GM19035 (cell line): Measurements from ENCODE around the gene TAPBP.
"Not testable (repeated sequence)": the region's sequence is repeated elsewhere in the genome, so short reads cannot be mapped to it uniquely, and the experiment has no call there.

ENCODE experiments used
- ATAC-seq: cut with Tn5 transposase; IDR thresholded peaks from one replicate; pipeline ENCODE4 v1.9.1; 2021; ENCODE audit not compliant: unreplicated experiment

TAPBP gene

DNA sequence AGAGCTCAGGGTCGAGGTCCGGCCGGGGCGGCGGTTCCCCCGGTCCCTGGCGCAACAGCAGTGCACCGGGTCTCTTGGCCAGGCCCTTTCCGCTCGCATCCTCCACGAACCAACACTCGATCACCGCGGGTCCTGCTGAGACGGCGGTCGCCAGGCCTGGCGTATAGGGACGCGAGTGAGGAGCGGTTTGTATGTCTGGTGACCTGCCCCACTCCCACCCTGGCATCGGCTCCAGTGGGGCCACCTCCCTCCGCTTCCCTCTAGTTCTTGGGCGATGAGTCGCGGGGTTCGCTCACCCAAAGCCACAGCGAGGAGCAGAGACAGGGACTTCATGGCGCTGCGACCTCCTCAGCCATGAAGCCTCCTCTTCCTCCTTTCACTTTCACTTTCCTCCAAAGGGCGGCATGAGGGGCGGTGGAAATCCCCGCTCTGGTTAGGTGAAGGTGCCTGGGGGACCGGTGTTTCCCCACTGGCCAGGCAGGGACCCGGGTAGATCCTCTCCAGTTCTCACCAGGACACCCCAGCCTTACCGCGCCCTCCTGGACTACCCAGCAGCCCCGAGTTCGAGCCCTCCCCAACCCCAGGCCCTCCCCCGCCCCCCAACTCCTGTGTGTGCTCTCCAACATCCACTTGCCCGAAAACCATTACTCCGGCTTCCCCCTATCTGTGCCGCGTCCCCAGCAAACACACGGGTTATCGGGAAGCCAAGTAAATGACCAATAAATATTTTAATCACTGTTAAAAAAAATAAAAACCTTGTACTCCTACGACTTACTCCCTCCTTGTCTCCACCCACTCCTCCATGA is at the start of gene TAPBP:
Gene TAPBP (minus strand): TSS at position 370 of the 806 bp plus-strand sequence. CDS start 37 bp downstream, at position 333.
- peak; percentile 35 for ATAC-seq

DNA sequence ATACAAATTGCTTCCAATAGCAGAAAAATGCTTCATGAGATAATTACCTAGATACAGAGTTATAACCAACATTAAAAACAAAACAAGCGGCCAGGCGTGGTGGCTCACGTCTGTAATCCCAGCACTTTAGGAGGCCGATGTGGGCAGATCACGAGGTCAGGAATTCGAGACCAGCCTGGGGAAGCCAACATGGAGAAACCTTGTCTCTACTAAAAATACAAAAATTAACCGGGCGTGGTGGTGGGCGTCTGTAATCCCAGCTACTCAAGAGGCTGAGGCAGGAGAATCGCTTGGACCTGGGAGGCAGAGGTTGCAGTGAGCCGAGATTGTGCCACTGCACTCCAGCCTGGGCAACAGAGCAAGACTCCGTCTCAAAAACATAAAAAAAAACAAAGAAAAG is 49.6 kb upstream of the TAPBP start:
- ATAC-seq: not testable (repeated sequence)

DNA sequence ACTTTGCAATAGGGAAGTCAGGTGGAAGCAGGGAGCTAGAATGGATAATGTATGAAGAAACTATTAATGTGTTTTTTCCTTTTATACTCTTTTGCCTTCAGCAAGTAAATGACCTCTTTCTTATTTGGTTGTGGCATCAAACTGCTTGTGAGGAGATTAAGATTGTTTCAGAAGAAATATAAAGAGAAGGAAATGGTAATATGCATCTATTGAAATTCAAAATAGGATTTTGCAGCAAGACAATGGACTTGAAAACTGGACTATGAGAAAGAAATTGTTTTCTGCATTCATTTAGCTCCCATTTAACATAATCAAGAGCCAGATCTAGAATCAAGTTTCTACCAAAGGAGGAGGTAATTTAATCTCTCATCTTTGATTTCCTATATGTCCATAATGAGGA is 45.5 kb upstream of the TAPBP start:
- no peak for ATAC-seq

DNA sequence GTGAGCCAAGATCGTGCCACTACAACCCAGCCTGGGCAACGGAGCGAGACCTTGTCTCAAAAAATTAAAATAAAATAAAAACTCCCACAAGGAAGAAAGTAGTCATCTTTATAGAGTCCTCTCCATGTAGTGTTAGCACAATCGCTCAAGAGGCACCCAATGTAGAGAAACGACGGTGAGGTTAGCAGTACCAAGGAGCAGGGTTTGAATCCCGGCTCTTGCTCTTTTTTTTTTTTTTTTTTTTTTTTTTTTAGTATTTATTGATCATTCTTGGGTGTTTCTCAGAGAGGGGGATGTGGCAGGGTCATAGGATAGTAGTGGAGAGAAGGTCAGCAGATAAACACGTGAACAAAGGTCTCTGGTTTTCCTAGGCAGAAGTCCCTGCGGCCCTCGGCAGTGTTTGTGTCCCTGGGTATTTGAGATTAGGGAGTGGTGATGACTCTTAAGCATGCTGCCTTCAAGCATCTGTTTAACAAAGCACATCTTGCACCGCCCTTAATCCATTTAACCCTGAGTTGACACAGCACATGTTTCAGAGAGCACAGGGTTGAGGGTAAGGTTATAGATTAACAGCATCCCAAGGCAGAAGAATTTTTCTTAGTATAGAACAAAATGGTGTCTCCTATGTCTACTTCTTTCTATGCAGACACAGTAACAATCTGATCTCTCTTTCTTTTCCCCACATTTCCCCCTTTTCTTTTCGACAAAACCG is 43.4 kb upstream of the TAPBP start:
- not testable (repeated sequence) for ATAC-seq

DNA sequence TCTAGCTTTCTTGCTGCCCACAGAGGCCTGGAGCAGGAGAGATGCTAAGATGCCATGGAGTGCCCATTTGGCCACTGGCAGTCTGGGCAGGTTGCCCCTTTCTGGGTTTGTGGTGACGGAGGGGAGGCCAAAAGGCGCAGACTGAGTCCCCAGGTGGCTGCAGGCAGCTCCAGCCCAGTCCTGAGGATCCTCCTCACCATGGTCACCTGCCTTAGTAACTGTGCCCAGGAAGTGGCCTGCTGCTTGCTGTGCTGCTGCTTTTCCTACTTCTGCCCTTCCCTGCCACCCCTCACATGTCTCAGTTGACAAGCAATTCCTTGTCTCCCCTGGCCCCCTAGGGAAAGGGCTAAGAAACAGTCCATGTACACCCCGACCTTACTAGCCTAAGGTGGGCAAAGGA is 42.4 kb upstream of the TAPBP start:
- no peak for ATAC-seq

DNA sequence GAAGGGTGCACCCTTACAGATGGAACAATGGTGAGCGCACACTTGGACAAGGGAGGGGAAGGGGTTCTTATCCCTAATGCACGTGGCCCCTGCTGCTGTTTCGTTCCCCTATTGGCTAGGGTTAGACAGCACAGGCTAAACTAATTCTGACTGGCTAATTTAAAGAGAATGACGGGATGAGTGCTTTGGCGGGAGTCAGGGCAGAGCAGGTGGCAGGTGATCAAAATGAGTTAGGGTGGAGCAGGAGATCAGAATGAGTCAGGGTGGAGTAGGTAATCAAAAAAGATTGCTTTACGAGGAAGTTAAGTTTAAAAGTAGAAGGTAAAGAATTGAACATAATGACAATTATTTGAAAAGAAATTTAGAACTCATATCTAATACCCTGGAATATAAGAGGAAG is 42.0 kb upstream of the TAPBP start:
- not testable (repeated sequence) for ATAC-seq

DNA sequence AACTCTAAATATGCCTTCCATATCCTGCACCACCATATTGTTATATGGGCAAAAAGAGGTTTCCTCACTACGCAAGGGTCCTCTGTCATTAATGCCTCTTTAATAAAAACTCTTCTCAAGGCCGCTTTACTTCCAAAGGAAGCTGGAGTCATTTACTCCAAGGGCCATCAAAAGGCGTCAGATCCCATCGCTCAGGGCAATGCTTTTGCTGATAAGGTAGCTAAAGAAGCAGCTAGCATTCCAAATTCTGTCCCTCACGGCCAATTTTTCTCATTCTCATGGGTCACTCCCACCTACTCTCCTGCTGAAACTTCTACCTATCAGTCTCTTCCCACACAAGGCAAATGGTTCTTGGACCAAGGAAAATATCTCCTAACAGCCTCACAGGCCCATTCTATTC is 33.9 kb upstream of the TAPBP start:
- ATAC-seq: no peak

DNA sequence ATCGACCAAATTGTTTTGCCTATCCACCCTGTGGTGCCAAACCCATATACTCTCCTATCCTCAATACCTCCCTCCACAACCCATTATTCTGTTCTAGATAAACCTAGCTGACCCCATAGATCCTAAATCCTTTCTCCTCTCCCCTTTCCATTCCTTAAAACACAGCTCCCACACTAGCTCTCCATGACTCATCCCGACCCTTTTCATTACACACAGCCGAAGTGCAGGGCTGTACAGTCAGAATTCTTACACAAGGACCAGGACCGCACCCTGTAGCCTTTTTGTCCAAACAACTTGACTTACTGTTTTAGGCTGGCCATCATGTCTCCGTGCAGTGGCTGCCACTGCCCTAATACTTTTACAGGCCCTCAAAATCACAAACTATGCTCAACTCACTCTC is 33.1 kb upstream of the TAPBP start:
- ATAC-seq: not testable (repeated sequence)

DNA sequence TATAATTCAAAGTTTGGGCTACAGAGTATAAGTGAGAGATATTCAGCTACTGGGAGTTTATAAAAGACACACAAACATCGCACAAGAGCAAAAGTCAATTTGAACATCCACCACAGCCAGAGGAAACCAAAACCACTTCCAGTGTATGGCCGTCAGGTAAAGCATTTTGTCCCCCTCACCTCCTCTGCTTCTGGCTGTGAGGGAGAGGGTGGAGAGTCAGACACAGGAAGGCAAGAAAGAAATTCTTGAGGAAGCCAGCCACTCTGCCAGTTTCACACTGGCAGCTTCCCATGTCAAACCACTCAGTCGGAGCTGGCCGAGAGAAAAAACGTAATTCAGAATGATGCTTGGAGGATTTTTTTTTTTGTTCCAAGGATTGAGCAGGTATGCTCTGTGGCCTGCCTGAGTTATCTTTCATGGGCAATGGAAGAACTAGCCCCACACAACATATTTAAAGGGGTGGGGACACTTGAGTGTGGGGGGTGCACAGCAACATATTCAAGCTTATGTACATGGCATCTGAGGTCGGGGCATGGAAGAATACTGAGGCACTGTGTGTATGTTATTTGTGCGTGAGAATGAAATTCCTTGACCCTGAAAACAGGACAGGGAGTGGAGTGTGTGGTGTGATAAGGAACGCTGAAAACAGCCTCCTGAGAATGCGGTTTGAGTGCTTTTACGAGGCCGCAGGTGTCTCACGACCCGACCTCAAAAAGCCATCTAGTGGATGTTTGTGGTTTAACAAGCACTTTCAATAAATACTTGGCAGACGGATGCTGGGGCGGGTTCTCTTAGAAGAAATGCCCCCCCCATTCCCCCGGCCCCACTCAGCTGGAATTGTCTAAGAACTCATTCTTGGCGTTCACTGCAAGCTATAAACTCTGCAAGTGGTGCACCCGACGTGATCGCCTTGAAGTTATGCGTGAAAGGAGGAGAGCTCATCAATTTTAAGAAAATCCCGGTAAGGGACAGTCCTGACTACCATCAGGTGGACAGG is 31.1 kb upstream of the TAPBP start:
- peak; percentile 35 for ATAC-seq

DNA sequence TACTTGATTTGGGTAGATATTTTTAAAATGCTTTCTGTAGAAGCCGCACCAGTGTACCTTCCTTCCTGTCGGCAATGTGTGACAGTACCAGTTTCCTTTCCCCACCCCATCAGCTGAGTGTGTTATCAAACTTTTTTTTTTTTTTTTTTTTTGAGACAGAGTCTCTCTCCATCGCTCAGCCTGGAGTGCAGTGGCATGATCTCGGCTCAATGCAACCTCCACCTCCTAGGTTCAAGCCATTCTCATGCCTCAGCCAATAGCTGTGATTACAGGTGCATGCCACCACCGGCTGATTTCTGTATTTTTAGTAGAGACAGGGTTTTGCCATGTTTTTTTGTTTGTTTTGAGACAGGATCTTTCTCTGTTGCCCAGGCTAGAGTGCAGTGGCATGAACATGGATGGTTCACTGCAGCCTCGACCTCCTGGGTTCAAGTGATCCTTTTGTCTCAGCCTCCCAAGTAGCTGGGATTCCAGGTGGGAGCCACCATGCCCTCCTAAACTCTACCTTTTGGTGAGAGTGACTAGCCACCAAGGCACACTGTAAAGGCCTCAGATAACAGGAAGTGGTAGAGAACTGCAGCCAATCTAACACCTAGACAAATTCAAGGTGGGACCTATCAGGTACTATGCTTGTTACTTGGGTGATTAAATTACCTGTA is 30.2 kb upstream of the TAPBP start:
- ATAC-seq: peak; percentile 67

DNA sequence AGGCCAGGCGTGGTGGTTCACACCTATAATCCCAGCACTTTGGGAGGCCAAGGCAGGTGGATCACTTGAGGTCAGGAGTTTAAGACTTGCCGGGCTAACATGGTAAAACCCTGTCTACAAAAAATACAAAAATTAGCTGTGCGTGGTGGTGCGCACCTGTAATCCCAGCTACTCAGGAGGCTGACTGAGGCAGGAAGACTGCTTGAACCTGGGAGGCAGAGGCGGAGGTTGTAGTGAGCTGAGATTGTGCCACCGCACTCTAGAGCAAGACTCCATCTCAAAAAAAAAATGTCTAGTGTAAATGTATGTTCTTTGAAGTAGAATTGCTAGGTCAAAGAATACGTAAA is 29.7 kb upstream of the TAPBP start:
- ATAC-seq: not testable (repeated sequence)

DNA sequence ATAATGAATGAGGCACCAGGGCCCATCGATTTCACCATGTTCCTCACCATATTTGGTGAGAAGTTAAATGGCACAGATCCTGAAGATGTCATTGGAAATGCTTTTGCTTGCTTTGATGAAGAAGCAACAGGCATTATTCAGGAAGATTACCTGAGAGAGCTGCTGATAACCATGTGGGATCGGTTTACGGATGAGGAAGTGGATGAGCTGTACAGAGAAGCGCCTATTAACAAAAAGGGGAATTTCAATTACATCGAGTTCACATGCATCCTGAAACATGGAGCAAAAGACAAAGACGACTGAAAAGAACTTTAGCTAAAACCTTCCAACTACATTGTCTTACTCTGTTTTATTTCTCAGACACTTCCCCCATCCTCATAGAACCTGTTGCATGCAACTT is 25.3 kb upstream of the TAPBP start:
- ATAC-seq: no peak

DNA sequence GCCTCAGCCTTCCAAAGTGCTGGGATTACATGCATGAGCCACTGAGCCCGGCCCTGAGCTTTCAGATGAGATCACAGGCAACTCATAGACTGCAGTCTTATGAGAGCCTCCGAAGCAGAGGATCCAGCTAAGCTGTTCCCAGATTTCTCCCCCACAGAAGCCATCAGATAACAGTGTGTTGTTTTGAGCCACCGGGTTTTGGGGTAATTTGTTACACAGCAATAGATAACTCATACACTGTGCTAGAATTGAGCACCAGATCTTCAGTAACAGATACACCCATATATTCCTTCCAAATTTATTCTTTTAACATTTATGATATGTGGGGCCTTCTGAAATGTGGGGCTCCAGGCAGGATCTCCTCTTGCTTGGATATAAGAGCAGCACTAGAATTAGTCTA is 22.6 kb upstream of the TAPBP start:
- no peak for ATAC-seq

DNA sequence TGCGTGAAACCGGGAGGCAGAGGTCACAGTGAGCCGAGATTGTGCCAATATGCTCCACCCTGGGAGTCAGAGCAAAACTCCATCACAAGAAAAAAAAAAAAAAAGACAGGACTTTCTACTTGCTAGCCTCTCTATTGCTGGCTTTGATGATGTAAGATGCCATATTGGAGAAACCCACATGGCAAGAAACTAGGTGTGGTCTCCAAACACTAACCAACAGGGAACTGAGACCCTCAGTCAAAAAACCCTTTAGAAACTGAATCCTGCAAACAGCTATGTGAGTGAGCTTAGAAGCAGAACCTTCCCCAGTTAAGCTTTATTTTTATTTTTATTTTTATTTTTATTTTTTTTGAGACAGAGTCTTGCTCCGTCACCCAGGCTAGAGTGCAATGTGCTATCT is 22.0 kb upstream of the TAPBP start:
- no peak for ATAC-seq

DNA sequence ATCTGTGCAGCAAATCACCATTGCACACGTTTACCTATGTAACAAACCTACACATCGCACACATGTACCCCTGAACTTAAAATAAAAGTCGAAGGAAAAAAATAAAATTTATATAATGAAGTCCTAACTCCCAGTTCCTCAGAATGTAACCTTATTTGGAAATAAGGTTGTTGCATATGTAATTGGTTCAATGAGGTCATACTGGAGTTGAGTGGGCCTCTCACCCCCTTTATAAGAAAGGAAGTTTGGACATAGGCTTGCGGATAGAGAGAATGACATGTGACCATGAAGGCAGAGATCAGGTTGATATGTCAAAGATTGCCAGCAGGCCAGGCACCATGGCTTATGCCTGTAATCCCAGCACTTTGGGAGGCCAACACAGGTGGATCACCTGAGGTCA is 19.8 kb upstream of the TAPBP start:
- no peak for ATAC-seq

DNA sequence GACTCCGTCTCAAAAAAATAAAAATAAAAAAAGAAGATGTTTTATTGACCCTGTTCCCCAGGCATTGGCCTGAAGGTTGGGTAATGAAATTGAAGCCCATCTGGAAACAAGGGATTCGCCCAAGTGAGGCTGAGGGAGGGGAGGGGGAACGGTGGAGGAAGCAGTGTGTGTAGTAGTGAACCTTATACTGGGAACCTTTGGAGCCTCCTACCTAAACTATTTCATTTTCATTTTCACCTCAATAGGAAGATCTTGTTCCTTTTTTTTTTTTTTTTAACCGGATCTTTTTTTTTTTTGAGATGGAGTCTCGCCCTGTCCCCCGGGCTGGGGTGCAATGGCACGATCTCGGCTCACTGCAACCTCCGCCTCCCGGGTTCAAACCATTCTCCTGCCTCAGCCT is 16.9 kb upstream of the TAPBP start:
- no peak for ATAC-seq

DNA sequence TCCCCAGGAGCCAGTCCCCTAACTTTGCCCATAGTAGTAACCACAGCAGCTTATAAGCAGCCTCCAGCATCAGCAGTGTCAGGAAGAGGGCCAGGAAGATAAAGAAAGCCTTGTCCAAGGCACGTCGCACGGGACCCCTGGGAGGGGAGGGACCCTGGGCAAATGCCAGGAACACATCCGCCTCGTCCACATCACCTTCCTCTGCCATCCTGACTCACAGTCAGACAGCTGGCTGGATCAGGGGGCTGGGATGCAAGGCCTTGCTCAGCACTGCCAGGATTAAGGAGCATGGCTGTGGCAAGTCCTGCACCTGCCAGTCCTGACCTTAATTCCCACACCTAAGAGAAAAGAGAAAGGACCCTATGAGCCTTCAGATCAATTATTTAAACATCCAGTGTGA is 15.2 kb upstream of the TAPBP start:
- no peak for ATAC-seq

DNA sequence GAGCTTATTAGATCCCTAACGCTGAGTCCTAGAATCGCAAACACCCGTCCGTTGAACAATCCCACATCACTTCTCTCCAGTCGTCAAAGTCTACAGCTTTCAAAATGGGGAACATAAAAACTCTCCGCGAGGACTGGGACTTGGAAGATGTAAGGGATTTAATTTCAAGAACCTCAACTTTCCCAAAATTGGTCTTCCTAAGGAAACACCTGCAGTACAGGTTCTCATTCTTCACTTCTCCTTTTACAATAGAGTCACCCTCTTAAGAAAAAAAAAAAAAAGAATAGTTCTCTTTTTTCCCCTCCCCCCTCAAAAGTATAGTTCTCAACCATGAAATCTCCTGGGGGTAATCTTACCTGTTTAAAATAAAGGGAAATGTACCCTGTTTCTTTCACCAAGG is 10.2 kb upstream of the TAPBP start:
- ATAC-seq: no peak

DNA sequence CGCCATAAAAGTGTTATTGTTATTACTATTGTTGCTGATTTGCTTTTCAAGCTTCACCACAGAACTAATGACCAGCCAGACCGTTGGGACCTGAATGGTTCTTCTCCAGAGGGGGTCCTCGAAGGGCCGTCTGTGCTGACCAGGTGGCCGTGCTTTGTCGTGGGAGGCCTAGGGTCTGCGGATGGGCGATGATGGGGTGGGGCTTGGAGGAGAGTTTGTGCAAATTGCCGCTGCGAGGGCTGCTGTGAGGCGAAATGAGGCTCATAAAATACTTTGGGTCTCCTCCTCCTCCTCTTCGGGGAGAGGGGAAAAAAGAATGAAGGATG is 9.7 kb upstream of the TAPBP start:
- ATAC-seq: peak; percentile 10

DNA sequence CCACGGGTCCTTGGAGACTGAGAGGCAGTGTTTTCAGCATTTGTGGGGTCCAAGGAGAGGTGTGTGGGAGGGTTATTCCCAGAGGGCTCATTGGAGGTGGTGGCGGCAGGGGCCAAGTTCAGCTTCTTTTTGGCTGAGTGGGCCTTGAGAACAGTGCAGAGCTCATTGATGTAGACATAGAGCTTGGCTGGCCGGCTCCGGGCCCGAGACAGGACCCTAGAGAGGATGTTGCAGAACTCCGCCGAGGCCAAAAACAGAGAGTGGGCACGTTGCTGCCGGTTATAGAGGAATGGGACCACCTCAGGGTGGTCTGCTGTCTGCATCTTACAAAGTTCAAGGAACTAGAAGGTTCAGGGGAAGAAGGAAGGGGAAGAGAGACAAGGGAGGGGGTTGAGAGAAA is 7.3 kb upstream of the TAPBP start:
- ATAC-seq: no peak
